GM12875 (cell line): ENCODE results near the gene SH3PXD2A.
A peak's percentile ranks its signal among the peaks of the same experiment; 100 is the strongest.

Source experiments
- H3K4me3 ChIP-seq: one replicate; pipeline ENCODE4 v1.5.1; 2011; ENCODE audit warnings: low read depth, low read length, control low read depth
- TF ChIP-seq, protein P1 (sequence below): IDR thresholded peaks from 2 replicates; pipeline ENCODE4 v1.5.1; 2011; ENCODE audit warnings: low read depth, mild to moderate bottlenecking, control low read depth, inconsistent platforms, low read length, moderate library complexity, borderline replicate concordance; ENCODE audit not compliant: insufficient read depth

The SH3PXD2A gene

DNA sequence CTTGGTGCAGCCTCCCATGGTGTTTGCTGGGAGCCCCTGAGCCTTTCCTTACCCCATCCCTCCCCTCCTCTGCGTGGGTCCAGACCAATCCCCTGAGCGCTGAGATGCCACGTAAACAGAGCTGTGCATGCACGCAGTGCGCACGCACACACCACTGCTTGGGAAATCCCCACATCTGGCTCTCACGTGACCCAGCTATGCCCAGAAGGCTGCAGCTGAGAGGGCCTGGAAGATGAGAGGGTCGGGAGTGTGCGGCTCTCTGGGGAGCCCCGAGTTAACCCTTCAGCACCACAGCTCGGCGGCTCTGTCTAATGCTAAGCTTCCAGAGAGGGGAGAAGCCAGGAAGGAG, 177.2 kb downstream of the SH3PXD2A start:
- TF ChIP-seq, protein P1, sequence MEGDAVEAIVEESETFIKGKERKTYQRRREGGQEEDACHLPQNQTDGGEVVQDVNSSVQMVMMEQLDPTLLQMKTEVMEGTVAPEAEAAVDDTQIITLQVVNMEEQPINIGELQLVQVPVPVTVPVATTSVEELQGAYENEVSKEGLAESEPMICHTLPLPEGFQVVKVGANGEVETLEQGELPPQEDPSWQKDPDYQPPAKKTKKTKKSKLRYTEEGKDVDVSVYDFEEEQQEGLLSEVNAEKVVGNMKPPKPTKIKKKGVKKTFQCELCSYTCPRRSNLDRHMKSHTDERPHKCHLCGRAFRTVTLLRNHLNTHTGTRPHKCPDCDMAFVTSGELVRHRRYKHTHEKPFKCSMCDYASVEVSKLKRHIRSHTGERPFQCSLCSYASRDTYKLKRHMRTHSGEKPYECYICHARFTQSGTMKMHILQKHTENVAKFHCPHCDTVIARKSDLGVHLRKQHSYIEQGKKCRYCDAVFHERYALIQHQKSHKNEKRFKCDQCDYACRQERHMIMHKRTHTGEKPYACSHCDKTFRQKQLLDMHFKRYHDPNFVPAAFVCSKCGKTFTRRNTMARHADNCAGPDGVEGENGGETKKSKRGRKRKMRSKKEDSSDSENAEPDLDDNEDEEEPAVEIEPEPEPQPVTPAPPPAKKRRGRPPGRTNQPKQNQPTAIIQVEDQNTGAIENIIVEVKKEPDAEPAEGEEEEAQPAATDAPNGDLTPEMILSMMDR: no peak
- peak overlapping the region; percentile 26 for H3K4me3 ChIP-seq

DNA sequence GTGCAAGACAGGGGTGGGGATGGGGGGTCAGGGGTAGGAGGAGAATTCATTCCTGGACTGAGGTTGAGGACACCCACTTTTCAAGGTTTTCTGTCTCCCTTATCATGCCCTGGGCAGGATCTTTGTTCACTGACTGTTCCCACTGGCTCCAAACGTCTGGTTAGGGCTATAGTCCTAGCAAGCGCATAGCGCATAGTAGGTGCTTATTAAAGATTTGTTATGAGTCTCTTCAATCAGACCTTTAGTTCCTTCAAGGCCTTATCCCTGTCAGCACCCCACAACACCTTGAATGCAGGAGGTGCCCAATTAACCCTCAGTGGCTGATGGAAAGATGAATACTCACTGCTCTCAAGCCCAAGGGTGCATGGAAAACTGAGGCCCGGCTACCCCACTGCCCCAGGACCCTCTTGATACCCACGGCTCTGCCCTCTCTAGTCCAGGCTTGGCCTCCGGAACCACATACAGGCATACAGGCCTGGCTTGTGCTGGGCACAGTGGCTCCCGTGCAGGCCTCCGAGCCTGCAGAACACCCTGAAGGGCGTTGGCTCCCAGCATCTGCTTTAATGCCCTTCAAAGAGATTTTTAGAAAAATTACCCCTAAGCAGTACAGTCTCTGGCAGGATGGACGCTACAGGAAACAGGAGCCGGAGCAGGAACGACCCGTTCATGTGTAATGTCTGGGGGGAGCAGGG, 177.7 kb downstream of the SH3PXD2A start:
- H3K4me3 ChIP-seq: peak overlapping the region; percentile 19
- TF ChIP-seq, protein P1: no peak

DNA sequence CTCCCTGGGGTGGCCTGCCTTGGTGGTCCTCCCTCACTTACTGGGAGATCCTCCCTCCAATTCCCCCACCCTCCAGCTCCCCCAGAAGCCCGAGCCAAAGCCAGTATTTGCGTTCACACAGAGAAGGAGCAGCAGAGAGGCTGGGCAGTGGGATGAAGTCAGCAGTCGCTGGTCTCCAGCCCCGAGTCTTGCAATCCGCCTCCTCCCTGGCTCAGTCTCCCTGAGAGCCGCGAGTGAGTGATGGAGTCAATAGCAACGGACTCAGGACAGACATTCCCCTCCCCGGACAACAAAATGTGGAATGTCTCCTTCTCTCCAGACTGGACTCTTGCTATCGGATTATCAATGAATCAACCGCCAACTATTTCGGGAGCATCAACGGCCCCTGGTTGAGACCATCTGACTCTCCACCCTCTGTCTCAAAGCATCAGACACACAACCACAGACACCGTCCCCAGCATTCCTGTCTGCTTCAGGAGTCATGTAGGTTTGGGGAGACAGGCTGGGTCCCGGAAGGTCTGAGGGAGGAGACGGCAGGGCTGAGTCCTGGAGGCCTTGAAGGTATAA, 178.4 kb downstream of the SH3PXD2A start:
- TF ChIP-seq, protein P1: no peak
- no peak overlapping the region for H3K4me3 ChIP-seq

DNA sequence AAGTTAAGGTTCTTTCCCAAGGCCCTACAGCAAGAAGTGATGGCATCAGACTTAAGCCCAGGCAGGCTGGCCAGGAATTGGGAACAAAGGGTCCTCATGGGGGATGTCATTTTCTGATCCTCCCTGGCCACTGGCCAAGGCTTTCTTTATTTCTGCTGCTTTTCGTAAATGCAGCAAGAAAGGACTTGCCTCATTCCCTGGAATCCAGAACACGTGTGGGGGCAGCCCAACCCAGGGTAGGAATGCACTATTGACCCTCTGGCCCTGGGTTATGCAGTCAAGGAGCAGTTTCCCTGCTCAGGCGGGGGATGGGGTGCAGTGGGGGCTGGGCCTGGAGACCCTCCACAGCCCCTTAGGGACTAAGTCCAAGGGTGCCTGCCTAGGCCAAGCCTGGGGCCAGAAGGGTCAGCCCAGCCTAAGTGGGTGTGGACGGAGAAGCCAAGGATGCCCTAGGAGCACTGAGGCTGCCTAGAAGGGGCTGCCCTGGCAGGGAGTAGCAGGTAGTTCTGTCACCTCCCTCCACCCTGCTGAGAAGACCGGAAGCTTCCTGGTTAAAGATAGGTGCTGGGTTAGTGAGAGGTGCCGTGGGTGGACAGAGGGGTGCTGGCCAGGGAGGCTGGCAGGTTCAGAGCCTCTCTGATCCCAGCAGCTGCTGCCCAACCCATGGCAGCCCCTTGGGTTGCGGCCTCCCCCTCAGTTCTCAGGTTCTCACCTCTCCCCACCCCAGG, 179.2 kb downstream of the SH3PXD2A start:
- TF ChIP-seq, protein P1: no peak
- H3K4me3 ChIP-seq: no peak overlapping the region

DNA sequence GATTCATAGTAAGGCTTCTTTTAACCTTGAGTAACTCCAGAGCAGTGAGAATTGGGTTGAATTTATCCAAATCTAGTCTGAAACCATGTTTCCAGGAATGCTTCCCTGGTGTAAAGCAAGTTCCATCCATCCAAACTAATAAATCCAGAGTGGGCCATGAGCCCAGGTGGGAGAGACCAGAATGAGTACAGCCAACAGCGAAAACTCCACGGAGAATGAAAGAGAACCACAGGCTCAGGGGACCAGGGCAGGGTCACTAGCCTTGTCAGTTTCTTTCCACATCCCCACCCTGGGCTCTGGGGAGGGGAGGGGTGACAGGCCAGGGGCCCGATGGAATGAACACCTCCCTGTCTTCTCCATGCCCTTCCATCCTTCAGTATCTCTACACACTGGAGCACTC, 181.8 kb downstream of the SH3PXD2A start:
- TF ChIP-seq, protein P1: no peak
- no peak overlapping the region for H3K4me3 ChIP-seq

DNA sequence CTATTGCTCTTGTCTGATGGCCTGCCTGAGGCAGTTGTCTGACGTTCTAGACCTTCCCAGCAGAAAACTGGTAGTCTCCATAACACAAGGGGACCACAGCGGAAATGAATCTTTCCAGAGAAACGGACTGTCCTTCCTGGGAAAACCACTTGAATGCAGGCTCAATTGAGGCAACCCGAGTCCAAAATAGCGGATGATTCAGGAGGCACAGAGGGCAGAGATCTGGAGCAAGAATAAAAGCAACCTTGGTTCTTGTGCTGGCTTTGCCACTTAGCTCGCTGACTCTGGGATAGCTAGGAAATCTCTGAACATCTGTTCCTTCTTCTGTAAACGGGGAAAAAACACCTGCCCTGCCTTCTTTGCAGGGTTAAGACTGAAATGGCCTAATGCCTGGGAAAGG, 183.0 kb downstream of the SH3PXD2A start:
- TF ChIP-seq, protein P1: no peak
- H3K4me3 ChIP-seq: no peak overlapping the region
